ENCODE results near the gene TBR1. TPM values are rescaled to one million over a fixed set of nuclear protein-coding genes. Genes with fewer than 3 reads are reported as not detected.

TBR1 gene
- total RNA-seq, 2 experiments from 2014 or later = not detected

GRCh38 chr2:161424394-161424769, 8.3 kb downstream of the TBR1 start:
- ChIA-PET POLR2A (interaction anchor here (0.6 kb wide), 1 partner anchor 8 kb away, joined by 4 read pairs; the partner anchor contains the start of gene TBR1), CTCF (interaction anchor here (0.8 kb wide), 1 partner anchor 101 kb away, joined by 4 read pairs; no protein-coding TSS in a partner anchor)
- Mint-ChIP-seq H3K27me3 (peaks cover 74% of the 10 kb centered on the region), H3K27ac (peak overlapping the region; percentile 24), H3K4me3 (peak overlapping the region; percentile 38), H3K36me3 (peaks cover 4% of the 10 kb centered on the region), H3K9me3 (no peaks in the 10 kb centered on the region), H3K4me1 (ENCODE audit: low read depth) (peaks cover 28% of the 10 kb centered on the region)
- intact Hi-C loops (cut with micrococcal nuclease) = loop anchor here (1.0 to 10.0 kb wide), 3 partner anchors 8 to 700 kb away; partner anchors contain the start of gene TBR1
- DNase-seq = no peak

GRCh38 chr2:161424891-161425727, 9.0 kb downstream of the TBR1 start:
- intact Hi-C loops (cut with micrococcal nuclease) = loop anchor here (1.0 to 10.0 kb wide), 3 partner anchors 9 to 700 kb away; partner anchors contain the start of gene TBR1
- Mint-ChIP-seq H3K4me3 (no peak overlapping the region), H3K9me3 (no peaks in the 10 kb centered on the region), H3K4me1 (ENCODE audit: low read depth) (peaks cover 28% of the 10 kb centered on the region), H3K27ac (no peak overlapping the region), H3K27me3 (peaks cover 70% of the 10 kb centered on the region), H3K36me3 (peaks cover 4% of the 10 kb centered on the region)
- DNase-seq = no peak
- ChIA-PET CTCF (interaction anchor here (1.5 kb wide), 1 partner anchor 9 kb away, joined by 5 read pairs; the partner anchor contains the start of gene TBR1), POLR2A (no interaction called here)

- DNase-seq = no peak
- CTCF ChIA-PET = interaction anchor here (1.5 kb wide), 1 partner anchor 10 kb away, joined by 5 read pairs; the partner anchor contains the start of gene TBR1
- no peak overlapping the region for H3K4me3 Mint-ChIP-seq
- intact Hi-C loops (cut with micrococcal nuclease) = loop anchor here (10.0 kb wide), 1 partner anchor 699 kb away; no protein-coding TSS in a partner anchor
- no peaks in the 10 kb centered on the region for H3K9me3 Mint-ChIP-seq
- H3K27ac Mint-ChIP-seq = no peak overlapping the region
- H3K4me1 Mint-ChIP-seq (ENCODE audit: low read depth) = peaks cover 28% of the 10 kb centered on the region
- H3K36me3 Mint-ChIP-seq = peaks cover 4% of the 10 kb centered on the region
- POLR2A ChIA-PET = no interaction called here
- peaks cover 66% of the 10 kb centered on the region for H3K27me3 Mint-ChIP-seq
Observed at GRCh38 chr2:161425728-161426454, 9.8 kb downstream of the TBR1 start.

- ChIA-PET POLR2A (no interaction called here), CTCF (interaction anchor here (1.5 kb wide), 1 partner anchor 10 kb away, joined by 5 read pairs; the partner anchor contains the start of gene TBR1)
- Mint-ChIP-seq H3K36me3 (peaks cover 4% of the 10 kb centered on the region), H3K27me3 (peaks cover 63% of the 10 kb centered on the region), H3K4me3 (no peak overlapping the region), H3K9me3 (no peaks in the 10 kb centered on the region), H3K4me1 (ENCODE audit: low read depth) (peaks cover 28% of the 10 kb centered on the region), H3K27ac (no peak overlapping the region)
- intact Hi-C loops (cut with micrococcal nuclease) = loop anchor here (10.0 kb wide), 1 partner anchor 698 kb away; no protein-coding TSS in a partner anchor
- DNase-seq = no peak
Observed at GRCh38 chr2:161426455-161426921, 10.4 kb downstream of the TBR1 start.

GRCh38 chr2:161426922-161427663, 11.0 kb downstream of the TBR1 start:
- DNase-seq = no peak
- Mint-ChIP-seq H3K27ac (no peak overlapping the region), H3K36me3 (peaks cover 4% of the 10 kb centered on the region), H3K27me3 (peaks cover 62% of the 10 kb centered on the region), H3K4me3 (peak overlapping the region; percentile 48), H3K9me3 (no peaks in the 10 kb centered on the region), H3K4me1 (ENCODE audit: low read depth) (peaks cover 28% of the 10 kb centered on the region)
- ChIA-PET POLR2A (no interaction called here), CTCF (interaction anchor here (0.7 kb wide), 1 partner anchor 11 kb away, joined by 3 read pairs; the partner anchor contains the start of gene TBR1)
- intact Hi-C loops (cut with micrococcal nuclease) = loop anchor here (10.0 kb wide), 1 partner anchor 698 kb away; no protein-coding TSS in a partner anchor

- intact Hi-C loops (cut with micrococcal nuclease) = loop anchor here (2.0 to 10.0 kb wide), 2 partner anchors 13 to 697 kb away; no protein-coding TSS in a partner anchor
- H3K27me3 Mint-ChIP-seq = peaks cover 55% of the 10 kb centered on the region
- no peaks in the 10 kb centered on the region for H3K9me3 Mint-ChIP-seq
- CTCF ChIA-PET = interaction anchor here (0.7 kb wide), 1 partner anchor 11 kb away, joined by 3 read pairs; the partner anchor contains the start of gene TBR1
- H3K36me3 Mint-ChIP-seq = peaks cover 4% of the 10 kb centered on the region
- DNase-seq = no peak
- POLR2A ChIA-PET = no interaction called here
- no peak overlapping the region for H3K27ac Mint-ChIP-seq
- H3K4me3 Mint-ChIP-seq = peak overlapping the region; percentile 48
- H3K4me1 Mint-ChIP-seq (ENCODE audit: low read depth) = peaks cover 24% of the 10 kb centered on the region
Observed at GRCh38 chr2:161427664-161428587, 11.8 kb downstream of the TBR1 start.

GRCh38 chr2:161430386-161430785, 14.3 kb downstream of the TBR1 start:
- no peak overlapping the region for H3K4me3 Mint-ChIP-seq

GRCh38 chr2:161432107-161432506, 16.0 kb downstream of the TBR1 start:
- Mint-ChIP-seq H3K27me3 (peaks cover 42% of the 10 kb centered on the region), H3K4me3 (no peak overlapping the region), H3K4me1 (ENCODE audit: low read depth) (peaks cover 7% of the 10 kb centered on the region), H3K9me3 (no peaks in the 10 kb centered on the region), H3K27ac (no peak overlapping the region), H3K36me3 (peaks cover 4% of the 10 kb centered on the region)
- intact Hi-C loops (cut with micrococcal nuclease) = no loop called here
- CTCF ChIA-PET = no interaction called here
- POLR2A ChIA-PET = no interaction called here
- DNase-seq = no peak

More at GRCh38 chr2:161430386-161430785, 14.3 kb downstream of the TBR1 start:
- DNase-seq = no peak
- H3K9me3 Mint-ChIP-seq = no peaks in the 10 kb centered on the region
- H3K27ac Mint-ChIP-seq = no peak overlapping the region
- POLR2A ChIA-PET = no interaction called here
- peaks cover 48% of the 10 kb centered on the region for H3K27me3 Mint-ChIP-seq
- CTCF ChIA-PET = no interaction called here
- intact Hi-C loops (cut with micrococcal nuclease) = no loop called here
- peaks cover 14% of the 10 kb centered on the region for H3K4me1 Mint-ChIP-seq (ENCODE audit: low read depth)
- peaks cover 4% of the 10 kb centered on the region for H3K36me3 Mint-ChIP-seq

- peaks cover 36% of the 10 kb centered on the region for H3K27me3 Mint-ChIP-seq
- no peaks in the 10 kb centered on the region for H3K36me3 Mint-ChIP-seq
- intact Hi-C loops (cut with micrococcal nuclease) = no loop called here
- no peak for DNase-seq
- H3K4me3 Mint-ChIP-seq = no peak overlapping the region
- no peak overlapping the region for H3K27ac Mint-ChIP-seq
- ChIA-PET CTCF (no interaction called here), POLR2A (no interaction called here)
- H3K4me1 Mint-ChIP-seq (ENCODE audit: low read depth) = no peaks in the 10 kb centered on the region
- no peaks in the 10 kb centered on the region for H3K9me3 Mint-ChIP-seq
Observed at GRCh38 chr2:161434118-161434517, 18.0 kb downstream of the TBR1 start.

GRCh38 chr2:161436411-161436810, 20.3 kb downstream of the TBR1 start:
- no peaks in the 10 kb centered on the region for H3K9me3 Mint-ChIP-seq
- H3K4me1 Mint-ChIP-seq (ENCODE audit: low read depth) = no peaks in the 10 kb centered on the region
- no peaks in the 10 kb centered on the region for H3K36me3 Mint-ChIP-seq
- no peak for DNase-seq
- intact Hi-C loops (cut with micrococcal nuclease) = no loop called here
- POLR2A ChIA-PET = no interaction called here
- CTCF ChIA-PET = no interaction called here
- H3K4me3 Mint-ChIP-seq = no peak overlapping the region
- no peak overlapping the region for H3K27ac Mint-ChIP-seq
- peaks cover 36% of the 10 kb centered on the region for H3K27me3 Mint-ChIP-seq

GRCh38 chr2:161438598-161438997, 22.5 kb downstream of the TBR1 start:
- Mint-ChIP-seq H3K27me3 (peaks cover 34% of the 10 kb centered on the region), H3K27ac (no peak overlapping the region), H3K4me3 (no peak overlapping the region), H3K36me3 (no peaks in the 10 kb centered on the region), H3K4me1 (ENCODE audit: low read depth) (no peaks in the 10 kb centered on the region), H3K9me3 (no peaks in the 10 kb centered on the region)
- POLR2A ChIA-PET = no interaction called here
- no peak for DNase-seq
- CTCF ChIA-PET = no interaction called here
- intact Hi-C loops (cut with micrococcal nuclease) = no loop called here

Measured in activated CD4-positive, alpha-beta memory T cell treated with anti-CD3 and anti-CD28 coated beads for 36 hours (primary cell).